SH-SY5Y (cell line): Measurements from ENCODE around the gene WFDC12.

ENCODE experiments used
- GATA2 ChIP-seq: IDR thresholded peaks from 2 replicates; pipeline ENCODE4 v1.6.1; 2011; ENCODE audit warnings: mild to moderate bottlenecking, low read depth, low read length
- GATA3 ChIP-seq: IDR thresholded peaks from 2 replicates; pipeline ENCODE4 v1.6.1; 2011; ENCODE audit warnings: low read depth, mild to moderate bottlenecking, low read length, moderate library complexity

DNA sequence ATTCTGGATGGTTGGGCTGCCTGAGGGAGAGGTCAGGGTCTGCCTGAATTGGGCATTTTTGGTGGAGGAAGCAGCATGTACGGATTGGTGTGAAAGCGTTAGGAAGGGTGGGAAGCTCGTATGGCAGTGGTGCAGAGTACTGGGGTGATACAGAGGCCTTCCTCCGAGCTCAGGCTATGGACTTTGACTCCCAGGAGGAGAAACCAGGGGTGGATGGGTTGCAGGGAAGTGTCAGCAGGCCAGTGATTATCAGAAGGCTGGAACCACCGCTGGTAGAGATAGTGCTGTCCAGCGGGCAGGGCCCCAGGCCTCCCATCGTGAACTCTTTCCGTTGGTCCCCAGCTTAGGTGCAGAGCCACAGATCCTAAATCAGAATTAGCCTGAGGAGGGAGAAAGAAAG is 14.6 kb downstream of the WFDC12 start:
- no peak for TF ChIP-seq GATA2
- TF ChIP-seq GATA3 = no peak
